ENCODE results near the gene LSM4.

The LSM4 gene

GRCh38 chr19:18284712-18285360 is 38.0 kb downstream of the LSM4 start:
- DNase-seq: no peak
- TF ChIP-seq CTCF (IDR thresholded peaks at IDR 0.05): no peak
- no peaks in the 10 kb centered on the region for H3K27me3 Mint-ChIP-seq (ENCODE audit: low read depth, poor library complexity)
- no peak overlapping the region for H3K4me3 Mint-ChIP-seq
- H3K9me3 Mint-ChIP-seq: no peaks in the 10 kb centered on the region
- H3K27ac Mint-ChIP-seq: peak overlapping the region; percentile 72
- H3K4me1 Mint-ChIP-seq: peaks cover 52% of the 10 kb centered on the region
- H3K36me3 Mint-ChIP-seq (ENCODE audit: low read depth): peaks cover under 1% of the 10 kb centered on the region

- peaks cover 15% of the 10 kb centered on the region for H3K36me3 Mint-ChIP-seq (ENCODE audit: low read depth)
- peak overlapping the region; percentile 75 for H3K27ac Mint-ChIP-seq
- peaks cover 59% of the 10 kb centered on the region for H3K4me1 Mint-ChIP-seq
- no peak overlapping the region for H3K4me3 Mint-ChIP-seq
- no peaks in the 10 kb centered on the region for H3K9me3 Mint-ChIP-seq
- no peak for DNase-seq
- no peaks in the 10 kb centered on the region for H3K27me3 Mint-ChIP-seq (ENCODE audit: low read depth, poor library complexity)
- no peak for TF ChIP-seq CTCF (IDR thresholded peaks at IDR 0.05)
These were observed 39.5 kb downstream of the LSM4 start for GRCh38 chr19:18283338-18283737.

GRCh38 chr19:18282788-18283141 is 40.1 kb downstream of the LSM4 start:
- DNase-seq: no peak
- H3K4me3 Mint-ChIP-seq: peak overlapping the region; percentile 84
- peak overlapping the region; percentile 99 for H3K27ac Mint-ChIP-seq
- H3K4me1 Mint-ChIP-seq: peaks cover 60% of the 10 kb centered on the region
- no peaks in the 10 kb centered on the region for H3K27me3 Mint-ChIP-seq (ENCODE audit: low read depth, poor library complexity)
- H3K9me3 Mint-ChIP-seq: no peaks in the 10 kb centered on the region
- TF ChIP-seq CTCF (IDR thresholded peaks at IDR 0.05): no peak
- peaks cover 21% of the 10 kb centered on the region for H3K36me3 Mint-ChIP-seq (ENCODE audit: low read depth)

- H3K36me3 Mint-ChIP-seq (ENCODE audit: low read depth): peaks cover 27% of the 10 kb centered on the region
- no peak for DNase-seq
- no peak for TF ChIP-seq CTCF (IDR thresholded peaks at IDR 0.05)
- H3K9me3 Mint-ChIP-seq: no peaks in the 10 kb centered on the region
- peak overlapping the region; percentile 84 for H3K4me3 Mint-ChIP-seq
- H3K27me3 Mint-ChIP-seq (ENCODE audit: low read depth, poor library complexity): no peaks in the 10 kb centered on the region
- H3K4me1 Mint-ChIP-seq: peaks cover 61% of the 10 kb centered on the region
- H3K27ac Mint-ChIP-seq: peak overlapping the region; percentile 99
These were observed 40.7 kb downstream of the LSM4 start for GRCh38 chr19:18282021-18282787.

GRCh38 chr19:18281082-18282020 is 41.5 kb downstream of the LSM4 start, which contains the start of gene JUND:
TSS of gene JUND (minus strand) at chr19:18281622. CDS start at chr19:18281484, 138 bp downstream.
- DNase-seq: peak; percentile 97
- Mint-ChIP-seq H3K27me3 (ENCODE audit: low read depth, poor library complexity) (no peaks in the 10 kb centered on the region), H3K4me1 (peaks cover 52% of the 10 kb centered on the region), H3K36me3 (ENCODE audit: low read depth) (peaks cover 27% of the 10 kb centered on the region), H3K9me3 (no peaks in the 10 kb centered on the region), H3K4me3 (peak within 1 kb of the TSS; percentile 93), H3K27ac (peak within 1 kb of the TSS; percentile 99)
- no peak for TF ChIP-seq CTCF (IDR thresholded peaks at IDR 0.05)
